ENCODE results near the gene AIF1L. TPM values are rescaled to one million over a fixed set of nuclear protein-coding genes. Genes with fewer than 3 reads are reported as not detected.
"Not testable (repeated sequence)": the region's sequence is repeated elsewhere in the genome, so short reads cannot be mapped to it uniquely, and the experiment has no call there.

AIF1L gene
- total RNA-seq, 1 experiment from 2014 or later: 0.53 TPM

DNA sequence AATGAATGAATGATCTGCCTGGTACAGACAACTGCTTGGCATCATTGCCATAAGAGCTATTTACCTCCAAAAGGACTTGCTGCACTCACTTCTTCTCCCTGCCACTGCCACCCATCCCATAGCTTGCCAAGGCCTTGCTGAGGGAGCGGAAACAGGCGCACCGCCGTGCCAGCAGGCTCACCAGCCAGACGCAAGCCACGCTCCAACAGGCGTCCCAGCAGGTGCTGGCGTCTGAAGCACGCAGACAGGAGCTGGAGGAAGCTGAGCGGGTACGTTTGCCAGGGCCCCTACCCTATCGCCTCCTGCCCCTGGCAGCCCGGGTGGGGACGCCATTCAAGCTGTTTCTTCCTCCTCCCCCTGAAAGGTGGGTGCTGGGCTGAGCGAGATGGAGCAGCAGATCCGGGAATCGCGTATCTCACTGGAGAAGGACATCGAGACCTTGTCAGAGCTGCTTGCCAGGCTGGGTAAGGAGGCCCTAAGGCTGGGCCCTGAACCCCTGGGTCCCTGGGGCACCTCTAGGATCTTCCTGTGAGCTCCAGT is 8.9 kb upstream of the AIF1L start:
- Histone ChIP-seq H3K4me3 (no peak overlapping the region), H3K4me1 (peaks cover 7% of the 10 kb centered on the region; the same call in 1 of the 2 replicates), H3K9me3 (replicated peaks) (no peaks in the 10 kb centered on the region), H3K27ac (no peak overlapping the region), H3K36me3 (no peaks in the 10 kb centered on the region), H3K27me3 (peaks cover 27% of the 10 kb centered on the region)
- no peak for DNase-seq

DNA sequence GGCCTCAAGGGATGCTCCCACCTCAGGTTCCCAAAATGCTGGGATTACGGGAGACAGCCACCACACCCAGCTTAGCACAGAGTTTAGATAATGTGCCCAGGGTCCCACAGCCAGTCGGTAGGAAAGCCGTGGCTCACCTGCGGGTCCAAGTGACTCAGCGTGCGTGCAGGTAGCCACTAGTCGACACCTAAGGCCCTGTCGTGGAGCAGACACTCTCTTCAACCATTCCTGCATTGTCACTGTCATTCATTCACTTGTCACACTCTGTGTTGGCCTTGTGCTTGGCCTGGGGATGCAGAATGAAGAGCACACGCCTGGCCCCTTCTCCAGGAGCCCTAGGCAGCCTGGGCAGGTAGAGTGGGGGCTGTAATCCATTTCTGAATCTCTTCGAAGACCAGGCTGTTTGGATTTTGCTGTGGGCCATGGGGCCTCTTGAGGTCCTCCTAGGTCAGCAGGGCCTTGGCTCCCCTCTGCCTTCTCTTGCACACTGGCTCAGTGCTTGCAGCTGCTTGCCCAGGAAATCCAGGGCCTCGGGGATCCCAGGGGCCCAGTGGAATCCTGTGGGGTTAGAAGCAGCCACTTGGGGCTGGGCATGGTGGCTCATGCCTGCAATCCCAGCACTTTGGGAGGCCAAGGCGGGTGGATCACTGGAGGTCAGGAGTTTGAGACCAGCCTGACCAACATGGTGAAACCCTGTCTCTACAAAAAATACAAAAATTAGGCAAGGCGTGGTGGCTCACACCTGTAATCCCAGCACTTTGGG is 6.1 kb upstream of the AIF1L start:
- peaks cover 7% of the 10 kb centered on the region; the same call in 1 of the 2 replicates for H3K4me1 ChIP-seq
- H3K9me3 ChIP-seq (replicated peaks): no peaks in the 10 kb centered on the region
- H3K4me3 ChIP-seq: no peak overlapping the region
- peaks cover 23% of the 10 kb centered on the region for H3K27me3 ChIP-seq
- DNase-seq: no peak
- H3K36me3 ChIP-seq: no peaks in the 10 kb centered on the region
- H3K27ac ChIP-seq: no peak overlapping the region

DNA sequence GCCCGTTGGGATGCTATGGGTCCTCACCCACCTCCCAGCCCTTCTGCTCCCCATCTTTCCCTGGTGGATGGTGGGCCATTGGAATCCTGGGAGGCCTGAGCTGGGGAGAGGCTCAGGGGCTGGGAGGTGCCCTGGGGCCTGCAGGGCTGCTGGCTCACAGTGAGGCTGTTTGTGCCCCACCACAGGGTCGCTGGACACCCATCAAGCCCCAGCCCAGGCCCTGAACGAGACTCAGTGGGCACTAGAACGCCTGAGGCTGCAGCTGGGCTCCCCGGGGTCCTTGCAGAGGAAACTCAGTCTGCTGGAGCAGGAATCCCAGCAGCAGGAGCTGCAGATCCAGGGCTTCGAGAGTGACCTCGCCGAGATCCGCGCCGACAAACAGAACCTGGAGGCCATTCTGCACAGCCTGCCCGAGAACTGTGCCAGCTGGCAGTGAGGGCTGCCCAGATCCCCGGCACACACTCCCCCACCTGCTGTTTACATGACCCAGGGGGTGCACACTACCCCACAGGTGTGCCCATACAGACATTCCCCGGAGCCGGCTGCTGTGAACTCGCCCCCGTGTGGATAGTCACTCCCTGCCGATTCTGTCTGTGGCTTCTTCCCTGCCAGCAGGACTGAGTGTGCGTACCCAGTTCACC is 4.9 kb upstream of the AIF1L start:
- DNase-seq: no peak
- no peak overlapping the region for H3K27ac ChIP-seq

DNA sequence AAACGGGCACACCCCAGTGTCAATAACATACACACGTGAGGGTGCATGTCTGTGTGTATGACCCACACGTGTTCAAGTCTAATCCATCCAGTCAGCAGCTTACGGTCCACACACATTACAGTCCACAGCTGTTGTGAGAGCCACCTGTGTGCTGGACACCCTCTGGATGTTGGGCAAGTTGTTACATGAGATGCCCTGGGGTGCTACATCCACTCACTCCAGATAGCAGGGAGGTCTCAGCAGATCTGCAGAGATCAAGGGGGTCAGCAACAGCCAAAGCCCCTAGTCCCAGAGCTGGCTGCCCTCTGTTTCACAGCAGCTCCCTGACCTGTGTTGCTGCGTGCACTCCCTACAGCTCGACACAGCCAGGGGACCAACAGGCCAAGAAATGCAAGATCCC is 4.3 kb upstream of the AIF1L start:
- DNase-seq: no peak
- no peak overlapping the region for H3K27ac ChIP-seq
- peaks cover 31% of the 10 kb centered on the region for H3K27me3 ChIP-seq
- no peaks in the 10 kb centered on the region for H3K9me3 ChIP-seq (replicated peaks)
- peaks cover 7% of the 10 kb centered on the region; the same call in 1 of the 2 replicates for H3K4me1 ChIP-seq
- H3K36me3 ChIP-seq: no peaks in the 10 kb centered on the region
- no peak overlapping the region for H3K4me3 ChIP-seq

More for the DNA sequence above, 4.9 kb upstream of the AIF1L start:
- Histone ChIP-seq H3K36me3 (no peaks in the 10 kb centered on the region), H3K27me3 (peaks cover 31% of the 10 kb centered on the region), H3K4me3 (no peak overlapping the region), H3K4me1 (peaks cover 7% of the 10 kb centered on the region; the same call in 1 of the 2 replicates), H3K9me3 (replicated peaks) (no peaks in the 10 kb centered on the region)

DNA sequence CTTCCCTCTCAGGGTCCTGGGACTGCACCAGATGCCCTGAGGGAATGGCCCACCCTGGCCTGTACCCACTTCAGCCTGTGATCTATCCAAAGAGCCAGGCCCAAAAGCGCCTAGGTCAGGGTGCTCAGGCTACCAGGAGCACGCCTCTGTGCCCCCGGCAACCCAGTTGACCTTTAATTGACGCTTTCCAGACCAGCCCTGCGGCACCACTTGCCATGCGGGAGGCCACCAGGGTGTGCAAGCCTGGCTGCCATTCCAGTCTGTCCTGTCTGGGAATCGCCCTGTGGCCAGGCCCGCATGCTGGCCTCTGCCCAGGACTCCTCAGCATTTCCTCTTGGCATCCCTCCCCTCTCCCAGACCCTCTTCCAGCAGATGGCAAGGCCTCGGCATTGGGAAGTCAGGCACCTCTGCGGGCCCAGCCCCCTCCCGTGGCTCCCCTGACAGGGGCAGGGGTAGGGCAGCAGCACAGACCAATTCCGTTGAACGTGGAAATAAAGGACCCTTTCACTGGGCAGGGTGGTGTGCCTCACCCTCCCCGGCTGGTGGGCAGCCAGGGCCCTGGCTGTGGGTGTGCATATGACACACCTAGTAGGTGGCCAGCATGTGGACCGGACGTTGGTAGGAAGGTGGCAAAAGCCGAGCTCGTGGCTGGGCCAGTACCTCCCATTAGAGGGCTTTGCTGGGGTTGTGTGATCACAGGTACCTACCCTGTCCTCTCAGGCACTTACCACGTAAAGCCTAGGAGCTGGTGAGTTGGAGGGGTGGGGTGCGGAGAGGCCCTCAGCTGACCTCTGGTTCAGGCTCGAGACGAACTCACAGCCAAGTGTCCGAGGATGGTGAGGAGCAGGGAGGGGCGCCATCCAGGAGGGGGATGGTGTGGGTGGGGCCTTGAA is 3.5 kb upstream of the AIF1L start:
- Histone ChIP-seq H3K4me3 (no peak overlapping the region), H3K4me1 (peaks cover 10% of the 10 kb centered on the region), H3K27me3 (peaks cover 32% of the 10 kb centered on the region), H3K36me3 (no peaks in the 10 kb centered on the region), H3K9me3 (replicated peaks) (no peaks in the 10 kb centered on the region), H3K27ac (no peak overlapping the region)
- DNase-seq: no peak

DNA sequence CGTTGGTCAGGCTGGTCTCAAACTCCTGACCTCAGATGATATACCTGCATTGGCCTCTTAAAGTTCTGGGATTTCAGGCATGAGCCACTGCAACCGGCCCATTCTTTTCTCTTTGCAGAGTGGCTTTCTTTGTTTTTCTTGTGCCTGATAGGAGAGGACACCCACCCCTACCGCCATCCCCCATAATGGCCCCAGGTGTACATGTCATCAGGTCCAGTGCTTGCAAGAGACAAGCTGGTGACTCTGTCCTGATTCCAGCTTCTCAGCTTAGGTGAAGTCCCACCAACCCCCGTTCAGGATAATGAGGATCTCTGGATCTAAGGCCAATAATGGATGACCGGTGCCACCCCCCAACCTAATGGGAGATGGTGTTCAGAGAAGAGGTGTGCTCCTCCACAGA is 2.3 kb upstream of the AIF1L start:
- no peak overlapping the region for H3K4me3 ChIP-seq
- H3K27ac ChIP-seq: no peak overlapping the region
- peaks cover 42% of the 10 kb centered on the region for H3K27me3 ChIP-seq
- no peaks in the 10 kb centered on the region for H3K36me3 ChIP-seq
- H3K4me1 ChIP-seq: peaks cover 22% of the 10 kb centered on the region
- H3K9me3 ChIP-seq (replicated peaks): no peaks in the 10 kb centered on the region
- no peak for DNase-seq

DNA sequence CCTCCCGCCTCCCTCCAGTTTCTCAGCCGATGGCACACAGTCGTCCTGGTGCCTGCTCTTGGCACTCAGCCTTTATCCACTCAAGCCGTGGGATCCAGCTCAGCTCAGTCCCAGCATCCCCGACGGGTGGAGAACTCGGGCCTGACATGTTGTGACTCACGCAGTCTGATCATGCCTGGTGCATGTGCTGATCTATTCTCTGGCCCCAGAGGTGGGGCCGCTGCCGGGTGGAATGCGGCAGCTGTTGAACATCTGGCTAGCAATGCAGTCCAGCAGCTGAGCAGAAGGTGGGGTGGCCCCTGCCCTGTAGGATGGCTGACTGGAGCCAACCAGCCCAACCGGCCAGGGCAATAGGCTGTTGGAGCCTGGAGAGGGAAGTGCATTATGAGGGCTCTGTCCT is 1.7 kb upstream of the AIF1L start:
- no peak for DNase-seq
- Histone ChIP-seq H3K36me3 (no peaks in the 10 kb centered on the region), H3K27me3 (peaks cover 42% of the 10 kb centered on the region), H3K4me1 (peaks cover 22% of the 10 kb centered on the region), H3K4me3 (no peak overlapping the region), H3K9me3 (replicated peaks) (no peaks in the 10 kb centered on the region), H3K27ac (no peak overlapping the region)

DNA sequence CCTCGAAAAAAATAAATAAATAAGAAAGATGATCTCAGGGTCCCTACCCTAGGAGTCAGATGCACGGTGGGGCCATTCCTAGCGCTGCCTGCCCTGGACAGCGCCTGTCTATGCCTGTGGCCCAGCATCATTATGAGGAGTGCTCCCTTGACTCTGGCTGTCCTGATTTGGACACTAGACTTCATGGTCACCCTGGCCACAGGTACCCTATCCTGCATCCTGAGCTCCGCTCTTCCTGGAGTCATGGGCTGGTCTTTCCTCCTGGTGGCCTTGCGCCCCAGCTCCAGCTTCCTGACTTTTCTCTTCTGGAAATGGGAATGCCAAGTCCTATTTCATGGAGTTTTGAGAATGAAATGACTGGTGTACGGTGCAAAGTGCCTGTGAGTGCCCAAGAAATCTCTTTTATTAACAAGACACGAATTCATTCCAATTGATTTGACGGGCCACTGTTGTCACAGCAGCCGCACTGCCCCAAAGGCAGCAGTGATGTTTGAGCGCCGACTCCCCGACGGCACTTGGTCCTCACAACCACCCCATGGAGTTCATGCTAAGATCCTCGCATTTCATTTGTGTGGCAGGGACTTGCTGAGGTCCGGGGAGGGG is 564 bp upstream of the AIF1L start:
- Histone ChIP-seq H3K9me3 (replicated peaks) (no peaks in the 10 kb centered on the region), H3K36me3 (no peaks in the 10 kb centered on the region), H3K27me3 (peaks cover 39% of the 10 kb centered on the region), H3K4me1 (peaks cover 22% of the 10 kb centered on the region), H3K27ac (no peak overlapping the region), H3K4me3 (no peak overlapping the region)
- DNase-seq: no peak

DNA sequence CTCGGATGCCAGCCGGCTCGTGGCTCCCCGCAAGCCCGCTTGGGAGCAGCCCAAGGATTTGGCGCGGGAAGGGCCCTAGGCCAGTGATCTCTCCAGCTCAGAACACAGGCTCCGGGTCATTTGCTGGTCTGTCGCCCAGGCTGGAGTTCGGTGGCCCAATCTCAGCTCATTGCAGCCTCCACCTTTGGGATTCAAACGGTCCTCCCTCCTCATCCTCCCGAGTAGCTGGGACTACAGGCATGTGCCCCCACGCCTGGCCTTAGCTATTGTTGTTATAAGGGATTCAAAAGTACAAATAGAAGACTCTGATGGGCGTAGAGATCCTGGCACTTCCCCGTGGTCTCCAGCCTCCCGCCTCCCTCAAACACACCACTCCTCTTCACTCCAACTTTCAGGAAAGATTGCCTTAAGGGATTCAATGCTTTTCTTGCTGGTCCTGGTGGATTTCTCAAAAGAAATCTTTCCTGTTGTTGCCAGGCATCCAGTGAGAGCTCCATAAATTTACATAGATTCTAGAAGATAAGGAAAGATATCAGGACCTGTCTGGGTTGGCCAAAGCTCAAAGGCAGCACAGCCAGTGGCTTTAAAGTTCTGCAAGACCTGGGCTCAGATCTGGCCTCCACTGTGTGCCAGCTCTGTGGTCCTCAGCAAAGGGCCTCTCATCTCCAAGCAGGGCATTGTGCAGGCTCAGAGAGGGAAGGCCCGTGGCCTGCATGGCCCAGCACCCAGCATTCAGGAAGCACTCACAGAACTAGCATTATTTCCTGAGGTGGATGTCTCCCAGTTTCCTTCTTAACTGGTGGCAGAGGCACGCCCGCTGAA is 1.0 kb downstream of the AIF1L start:
- peaks cover 27% of the 10 kb centered on the region; the same call in 1 of the 2 replicates for H3K27me3 ChIP-seq
- no peaks in the 10 kb centered on the region for H3K36me3 ChIP-seq
- no peak overlapping the region for H3K27ac ChIP-seq
- H3K9me3 ChIP-seq (replicated peaks): no peaks in the 10 kb centered on the region
- DNase-seq: no peak
- peaks cover 19% of the 10 kb centered on the region for H3K4me1 ChIP-seq
- H3K4me3 ChIP-seq: no peak overlapping the region

DNA sequence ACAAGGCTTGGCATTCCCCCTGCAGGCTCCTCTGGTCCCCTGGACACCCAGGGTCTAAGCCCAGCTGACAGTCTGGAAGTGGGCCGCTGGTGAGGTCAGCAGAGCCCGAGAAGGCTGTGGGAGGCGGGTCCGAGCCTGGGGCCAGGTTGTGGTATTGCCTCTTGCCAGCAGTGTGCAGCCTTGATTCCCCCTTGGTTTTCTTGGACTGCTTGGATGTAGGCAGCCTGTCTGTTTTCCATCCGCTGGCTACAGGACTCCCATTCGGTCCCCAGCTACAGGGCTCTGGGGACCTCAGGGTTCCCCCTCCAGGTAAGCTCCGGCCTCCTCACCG is 1.6 kb downstream of the AIF1L start:
- H3K27me3 ChIP-seq: peaks cover 27% of the 10 kb centered on the region; the same call in 1 of the 2 replicates
- H3K9me3 ChIP-seq (replicated peaks): no peaks in the 10 kb centered on the region
- DNase-seq: no peak
- H3K27ac ChIP-seq: no peak overlapping the region
- no peak overlapping the region for H3K4me3 ChIP-seq
- H3K36me3 ChIP-seq: no peaks in the 10 kb centered on the region
- peaks cover 24% of the 10 kb centered on the region for H3K4me1 ChIP-seq

DNA sequence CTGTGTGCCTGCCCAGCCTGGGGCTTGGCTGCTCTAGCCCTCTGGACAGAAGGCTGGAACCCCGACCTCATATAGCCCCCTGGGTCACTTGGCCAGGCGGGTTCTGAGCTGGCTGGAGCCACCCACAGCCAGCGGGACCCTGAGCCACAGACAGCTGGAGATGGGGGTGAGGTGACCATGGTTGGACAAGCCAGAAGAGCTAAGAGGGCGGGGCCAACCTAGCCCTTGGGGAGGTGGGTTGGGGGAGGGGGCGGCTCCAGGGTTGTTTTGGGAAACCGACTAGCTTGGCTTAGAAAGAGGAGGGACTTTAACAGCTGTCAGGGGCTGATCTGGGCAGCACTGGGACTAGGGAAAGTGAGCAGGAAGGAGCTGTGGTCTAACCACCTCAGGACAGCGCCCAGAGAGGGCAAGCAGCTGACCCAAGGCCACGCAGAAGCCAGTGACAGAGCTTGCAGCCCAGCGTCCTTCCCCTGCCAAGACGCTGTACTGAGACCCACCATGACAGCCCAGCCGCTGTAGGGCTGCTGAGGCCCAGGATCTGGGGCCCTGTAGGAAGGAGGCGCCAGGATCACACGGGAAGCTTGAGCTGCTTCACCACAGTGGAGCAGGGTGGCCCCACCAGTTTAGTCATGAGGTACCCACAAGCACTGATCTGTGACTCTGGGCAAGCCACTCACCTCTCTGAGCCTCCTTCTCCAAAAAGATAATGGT is 2.2 kb downstream of the AIF1L start:
- DNase-seq: peak; percentile 70 to 77
- peaks cover 30% of the 10 kb centered on the region for H3K4me1 ChIP-seq
- H3K4me3 ChIP-seq: no peak overlapping the region
- H3K36me3 ChIP-seq: no peaks in the 10 kb centered on the region
- no peaks in the 10 kb centered on the region for H3K9me3 ChIP-seq (replicated peaks)
- H3K27me3 ChIP-seq: peaks cover 27% of the 10 kb centered on the region; the same call in 1 of the 2 replicates
- no peak overlapping the region for H3K27ac ChIP-seq

DNA sequence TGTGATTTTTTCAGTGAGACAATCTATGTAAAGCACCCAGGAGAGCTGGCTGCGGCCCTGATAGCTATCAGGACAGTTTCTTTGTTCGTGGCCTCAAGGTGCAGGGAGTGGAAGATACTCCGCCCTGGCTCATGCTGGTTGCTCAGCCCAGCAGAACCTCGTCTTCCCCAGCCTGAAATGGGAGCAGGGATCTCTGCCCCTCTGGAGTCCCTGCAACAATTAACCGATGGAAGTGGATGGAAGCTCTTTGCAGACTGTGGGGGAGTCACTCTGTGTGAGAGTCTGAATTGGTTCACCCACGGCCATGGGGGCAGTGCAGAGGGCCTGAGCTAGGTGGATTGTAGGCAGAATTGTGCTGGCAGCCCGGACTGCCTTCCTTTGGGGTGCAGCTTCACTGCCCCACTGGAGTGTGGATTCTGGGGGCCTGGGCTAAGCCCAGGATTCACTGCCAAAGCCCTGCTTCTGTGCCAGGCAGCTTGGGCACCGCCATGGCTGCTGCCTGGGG is 2.8 kb downstream of the AIF1L start:
- Histone ChIP-seq H3K4me1 (peaks cover 34% of the 10 kb centered on the region), H3K36me3 (no peaks in the 10 kb centered on the region), H3K27ac (no peak overlapping the region), H3K4me3 (no peak overlapping the region), H3K27me3 (peaks cover 24% of the 10 kb centered on the region; the same call in 1 of the 2 replicates), H3K9me3 (replicated peaks) (no peaks in the 10 kb centered on the region)
- DNase-seq: no peak

DNA sequence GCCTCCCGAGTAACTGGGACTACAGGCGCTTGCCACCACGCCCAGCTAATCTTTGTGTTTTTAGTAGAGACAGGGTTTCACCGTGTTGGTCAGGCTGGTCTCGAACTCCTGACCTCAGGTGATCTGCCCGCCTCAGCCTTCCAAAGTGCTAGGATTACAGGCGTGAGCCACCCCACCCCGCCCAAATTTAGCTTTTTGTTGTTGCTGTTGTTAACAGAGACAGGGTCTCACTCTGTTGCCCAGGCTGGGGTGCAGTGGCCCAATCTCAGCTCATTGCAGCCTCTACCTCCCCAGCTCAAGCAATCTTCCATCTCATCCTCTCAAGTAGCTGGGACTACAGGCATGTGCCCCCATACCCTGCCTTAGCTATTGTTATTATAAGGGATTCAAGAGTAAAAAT is 3.5 kb downstream of the AIF1L start:
- peaks cover 39% of the 10 kb centered on the region for H3K4me1 ChIP-seq
- peaks cover 24% of the 10 kb centered on the region; the same call in 1 of the 2 replicates for H3K27me3 ChIP-seq
- H3K4me3 ChIP-seq; DNase-seq; H3K36me3 ChIP-seq; H3K9me3 ChIP-seq (replicated peaks); H3K27ac ChIP-seq: not testable (repeated sequence)

Data from SJCRH30 (cell line).